NCI-H1092 treated with DMSO at 0.1 percent for 48 hours (cell line): ENCODE measurements around the gene CHST15.
"Not testable (repeated sequence)": the region's sequence is repeated elsewhere in the genome, so short reads cannot be mapped to it uniquely, and the experiment has no call there.

Source experiments
- DNase-seq: peaks from one replicate; lab custom pipeline; 2025; lab: John Stamatoyannopoulos, UW

Gene CHST15

DNA sequence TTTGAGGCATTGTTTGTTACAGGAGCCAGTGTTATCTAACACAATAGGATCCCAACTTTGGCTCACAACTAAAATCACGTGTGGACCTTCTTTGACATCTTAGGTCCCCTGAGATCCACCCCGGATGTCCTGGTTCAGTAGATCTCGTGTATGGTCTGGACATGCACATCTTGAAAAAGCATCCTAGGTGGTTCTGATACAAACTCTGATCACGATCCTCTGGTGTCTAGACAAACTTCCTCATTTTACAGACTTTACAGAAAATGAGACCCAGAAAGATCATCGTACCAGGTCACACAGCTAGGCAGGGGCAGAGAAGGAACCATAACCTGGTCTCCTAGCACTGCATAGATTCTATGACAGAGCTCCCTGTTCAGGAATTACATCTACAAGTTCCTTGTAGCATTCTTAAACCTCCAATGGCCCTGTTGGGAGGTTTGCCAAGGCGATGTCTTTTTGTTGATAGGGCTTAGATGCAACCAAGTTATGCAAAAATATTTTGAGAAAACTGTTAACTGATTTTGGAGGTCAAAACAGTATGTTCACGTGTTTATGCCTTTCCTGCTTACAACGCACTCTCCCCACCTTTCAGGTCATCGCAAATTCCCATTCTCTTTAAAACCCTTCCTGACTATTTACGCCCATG is 30.8 kb upstream of the CHST15 start:
- no peak for DNase-seq

DNA sequence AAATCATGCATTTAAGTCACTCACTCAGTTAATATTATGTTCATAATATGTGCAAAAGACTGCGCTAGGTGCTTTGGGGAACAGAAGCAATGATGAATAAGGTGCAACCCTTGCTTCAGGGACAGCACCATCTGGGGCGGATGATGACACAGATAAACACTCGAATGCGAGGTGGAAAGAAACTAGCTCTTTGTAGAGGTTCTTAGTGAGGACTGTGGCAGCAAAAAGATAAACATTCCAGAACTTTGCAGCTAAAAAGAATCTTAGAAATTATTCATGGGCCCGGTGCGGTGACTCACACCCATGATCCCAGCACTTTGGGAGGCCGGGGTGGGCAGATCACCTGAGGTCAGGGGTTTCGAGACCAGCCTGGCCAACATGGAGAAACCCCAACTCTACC is 29.8 kb upstream of the CHST15 start:
- no peak for DNase-seq

DNA sequence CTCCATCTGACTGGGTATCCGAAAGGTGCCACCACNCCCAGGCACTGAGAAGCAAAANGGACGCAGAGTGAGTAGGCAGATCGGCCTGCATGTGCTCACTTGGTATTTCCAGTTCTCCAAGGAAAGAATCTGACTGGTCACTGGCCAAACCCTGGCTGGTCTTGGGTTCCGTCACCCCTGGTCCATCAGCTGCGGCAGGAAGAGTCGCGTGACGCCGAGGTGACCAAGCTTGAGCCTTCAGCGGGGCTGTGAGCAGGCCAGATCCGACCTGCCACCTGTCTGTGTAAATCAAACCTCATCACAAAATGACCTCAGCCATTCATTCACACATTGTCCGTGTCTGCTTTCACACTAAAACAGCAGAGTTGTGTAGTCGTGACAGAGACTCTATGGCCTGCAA is 28.8 kb upstream of the CHST15 start:
- DNase-seq = no peak

DNA sequence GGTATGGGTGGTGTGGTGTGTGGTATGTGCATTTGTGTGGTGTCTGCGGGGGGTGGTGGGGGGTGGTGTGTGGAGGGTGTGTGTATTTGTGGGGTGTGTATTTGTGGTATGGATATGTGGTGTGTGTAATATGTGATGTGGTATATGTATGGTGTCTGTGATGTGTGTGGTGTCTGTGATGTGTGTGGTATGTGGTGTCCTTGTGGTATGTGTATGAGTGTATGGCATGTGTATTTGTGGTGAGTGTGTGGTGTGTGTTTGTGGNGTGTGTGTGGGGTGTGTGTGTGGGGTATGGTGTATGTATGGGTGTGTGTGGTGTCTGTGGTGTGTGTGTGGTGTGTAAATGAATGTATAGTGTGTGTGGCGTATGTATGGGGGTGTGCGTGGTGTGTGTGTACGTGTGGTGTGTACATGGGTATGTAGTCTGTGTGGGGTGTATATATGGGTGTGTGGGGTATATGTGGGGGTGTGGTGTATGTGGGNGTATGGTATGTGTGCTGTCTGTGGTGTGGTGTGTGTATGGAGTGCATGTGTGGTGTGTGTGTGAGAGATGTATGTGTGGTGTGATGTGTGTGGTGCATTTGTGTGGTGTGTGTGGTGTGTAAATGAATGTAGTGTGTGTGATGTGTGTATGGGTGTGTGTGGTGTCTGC is 27.1 kb upstream of the CHST15 start:
- no peak for DNase-seq

DNA sequence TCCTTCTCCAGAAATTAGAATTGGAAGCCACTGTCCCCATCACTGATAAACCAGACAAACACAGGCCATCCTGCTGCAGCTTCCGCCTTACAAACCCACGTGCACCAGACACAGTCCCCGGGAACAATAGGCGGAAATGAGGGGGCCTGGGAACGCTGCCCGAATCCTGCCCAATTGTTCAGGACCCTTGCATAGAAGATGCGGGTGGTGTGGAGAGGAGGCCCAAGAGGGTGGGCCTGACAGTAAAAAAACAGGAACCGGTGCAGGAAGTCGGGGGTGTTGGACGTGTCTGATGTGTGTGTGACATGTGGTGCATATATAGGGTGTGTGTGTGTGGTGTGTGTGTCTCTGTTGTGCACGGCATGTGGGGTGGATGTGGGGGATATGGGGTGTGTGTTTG is 26.5 kb upstream of the CHST15 start:
- DNase-seq = no peak

DNA sequence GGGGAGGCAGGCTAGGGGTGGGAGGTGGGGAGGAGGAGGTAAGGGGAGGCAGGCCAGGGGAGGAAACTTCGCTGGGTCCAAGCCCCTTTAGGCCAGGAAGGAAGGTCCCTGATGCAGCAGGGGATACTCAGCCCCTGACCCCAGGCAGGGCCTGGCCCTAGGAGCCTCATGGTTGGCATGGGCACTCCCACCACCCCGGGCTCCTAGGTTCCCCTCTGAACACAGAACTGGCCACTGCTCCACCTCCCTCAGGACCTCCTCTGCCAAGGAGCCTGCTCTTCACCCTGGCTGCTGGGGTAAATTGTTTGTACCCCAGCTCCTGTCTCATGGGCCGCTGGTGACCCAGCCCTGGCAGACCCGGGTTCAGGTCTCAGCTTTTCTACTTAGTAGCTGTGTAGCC is 25.8 kb upstream of the CHST15 start:
- DNase-seq = no peak

DNA sequence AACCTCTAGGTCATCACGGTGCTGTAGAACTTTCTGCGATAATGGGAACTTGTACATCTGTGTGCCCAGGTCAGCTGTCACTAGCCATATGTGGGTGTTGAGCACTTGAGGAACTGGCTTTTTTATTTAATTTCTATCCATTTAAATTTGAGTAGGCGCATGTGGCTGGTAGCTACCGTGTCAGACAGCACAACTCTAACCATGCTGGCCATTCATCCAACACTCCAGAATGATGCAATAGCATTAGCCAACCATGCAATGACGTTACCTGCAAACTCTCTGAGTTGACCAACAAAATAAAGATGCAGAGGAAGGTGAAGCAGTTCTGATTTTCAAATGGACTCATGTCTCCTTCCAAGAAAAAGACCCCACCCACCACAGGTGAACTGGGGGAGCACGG is 24.4 kb upstream of the CHST15 start:
- no peak for DNase-seq

DNA sequence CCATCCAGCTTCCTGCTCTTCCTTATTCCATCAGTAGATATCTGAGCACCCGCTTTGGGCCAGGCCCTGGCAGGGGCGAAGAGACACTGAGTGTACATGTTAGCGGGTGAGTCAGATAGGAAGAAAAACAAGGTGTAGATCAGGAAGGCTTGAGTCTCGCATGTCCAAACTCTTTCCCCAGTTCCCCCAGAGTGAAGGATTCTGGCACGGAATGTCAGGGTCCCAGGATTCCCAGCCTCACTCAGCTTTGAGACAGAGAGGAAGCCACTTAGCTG is 24.1 kb upstream of the CHST15 start:
- no peak for DNase-seq

DNA sequence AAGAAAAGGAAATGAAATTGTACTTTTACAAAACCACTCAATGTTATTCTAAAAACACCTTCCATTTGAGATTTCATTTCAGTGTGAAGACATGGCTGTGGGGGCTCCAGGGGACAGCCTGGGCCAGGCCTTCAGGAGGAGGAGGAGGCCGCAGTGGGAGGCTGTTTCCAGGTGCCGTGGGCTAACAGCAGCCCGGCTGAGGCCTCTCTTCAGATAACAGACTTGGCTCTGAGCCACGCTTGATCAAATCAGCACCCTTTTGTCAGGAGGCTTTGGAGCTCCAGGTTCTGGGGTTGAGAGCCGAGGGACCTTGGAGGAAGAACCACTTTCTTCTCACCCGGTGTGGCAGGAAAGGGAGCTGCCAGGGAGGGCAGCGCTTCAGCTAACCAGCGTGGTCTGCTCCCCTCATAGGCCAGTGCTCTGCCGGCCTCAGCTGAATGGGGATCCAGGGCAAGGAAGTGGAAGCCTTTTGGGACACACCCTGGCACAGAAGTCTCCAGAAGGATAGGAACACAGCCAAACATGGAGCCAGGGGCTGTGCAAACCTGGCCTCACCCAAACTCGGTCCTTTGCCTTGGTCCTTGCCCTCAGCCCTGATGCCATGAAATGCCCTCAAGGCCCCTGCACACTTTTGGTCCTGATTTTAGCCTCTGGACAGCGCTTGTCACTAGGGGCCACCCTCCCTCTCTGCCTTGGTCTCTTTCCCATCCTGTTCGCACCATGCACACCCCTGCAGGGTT is 23.5 kb upstream of the CHST15 start:
- DNase-seq = peak; percentile 3

DNA sequence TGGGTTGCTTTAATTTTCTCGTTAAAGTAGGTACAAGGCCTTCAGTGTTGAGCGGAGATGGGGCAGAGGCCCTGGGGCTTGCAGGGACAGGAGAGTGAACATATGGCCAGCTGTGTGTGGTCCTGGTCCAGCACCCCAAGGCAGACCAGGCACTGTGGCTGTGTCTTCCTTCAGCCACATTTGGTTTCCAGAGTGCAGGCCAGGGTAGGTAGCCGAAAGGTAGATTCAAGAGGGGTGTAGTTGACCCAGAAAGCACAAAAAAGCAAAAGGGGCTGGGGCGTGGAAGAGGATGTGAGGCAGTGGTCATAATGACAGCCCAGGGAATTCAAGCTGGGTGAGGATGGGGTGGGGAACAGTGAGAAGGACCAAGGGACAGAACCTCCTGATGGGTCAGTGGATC is 21.3 kb upstream of the CHST15 start:
- no peak for DNase-seq

DNA sequence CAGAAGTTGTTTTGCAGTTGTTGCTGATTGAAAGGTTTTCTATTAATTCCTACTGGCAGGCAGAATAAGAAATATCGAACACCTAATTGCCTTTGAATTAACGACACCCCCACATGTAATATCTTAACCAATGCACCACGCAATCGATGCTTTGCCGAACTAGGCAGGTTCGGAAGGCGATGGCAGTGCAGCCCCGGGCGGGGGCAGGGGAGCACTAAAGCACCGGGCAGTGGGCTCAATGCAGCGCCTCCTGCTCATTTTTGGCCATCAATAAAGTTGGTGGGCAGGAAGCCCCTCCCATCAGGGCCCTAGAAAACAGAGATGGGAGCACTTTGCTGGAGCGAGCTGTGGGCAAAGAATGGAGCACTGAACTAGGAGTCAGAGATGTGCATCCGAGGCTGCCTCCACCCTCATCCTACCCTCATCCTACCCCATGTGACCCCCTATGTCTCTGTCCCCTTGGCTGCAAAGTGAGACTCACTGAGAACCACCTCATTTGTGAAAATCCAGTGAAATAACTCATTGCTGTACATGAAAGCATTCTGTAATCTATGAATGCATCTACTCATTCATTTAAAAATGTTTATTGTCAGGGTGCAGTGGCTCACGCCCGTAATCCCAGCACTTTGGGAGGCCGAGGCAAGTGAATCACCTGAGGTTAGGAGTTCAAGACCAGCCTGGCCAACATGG is 19.6 kb upstream of the CHST15 start:
- DNase-seq = no peak

DNA sequence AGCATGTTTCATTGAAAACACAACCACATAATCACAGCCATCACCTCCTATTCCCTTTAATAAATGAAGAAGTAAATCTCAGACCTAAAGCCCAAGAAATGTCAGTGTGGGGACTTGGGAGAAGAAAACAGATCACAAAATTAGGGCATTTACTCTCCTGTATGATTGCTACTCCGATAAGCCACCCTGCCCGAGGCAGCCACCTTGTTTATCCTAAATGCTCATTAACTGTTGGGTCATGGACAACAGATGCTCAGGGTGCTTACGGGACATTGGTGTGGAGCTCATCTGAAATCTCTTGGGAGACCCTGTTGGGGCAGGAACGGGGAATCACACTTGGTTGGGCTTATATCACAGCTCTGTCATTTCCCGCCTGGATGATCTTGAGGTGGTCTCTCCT is 17.5 kb upstream of the CHST15 start:
- DNase-seq = no peak

DNA sequence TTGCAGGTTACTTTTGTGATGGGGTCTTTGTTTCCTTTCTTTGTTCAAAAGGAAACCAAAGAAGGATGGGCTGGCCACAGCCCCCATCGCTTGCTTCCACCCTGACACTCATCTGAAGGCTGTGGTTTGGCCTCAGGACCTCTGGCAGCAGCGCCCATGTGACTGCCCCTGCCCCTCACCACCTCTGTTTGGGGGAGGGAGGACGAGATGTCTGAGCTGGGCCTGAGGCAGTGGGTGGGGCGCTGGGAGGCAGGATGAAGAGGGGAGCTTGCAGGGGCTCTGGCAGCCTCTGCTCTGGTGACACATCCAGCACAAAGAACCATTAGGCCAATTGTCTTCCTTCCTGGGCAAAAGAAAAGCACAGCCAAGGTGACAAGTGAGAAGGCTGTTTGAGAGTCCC is 15.9 kb upstream of the CHST15 start:
- no peak for DNase-seq

DNA sequence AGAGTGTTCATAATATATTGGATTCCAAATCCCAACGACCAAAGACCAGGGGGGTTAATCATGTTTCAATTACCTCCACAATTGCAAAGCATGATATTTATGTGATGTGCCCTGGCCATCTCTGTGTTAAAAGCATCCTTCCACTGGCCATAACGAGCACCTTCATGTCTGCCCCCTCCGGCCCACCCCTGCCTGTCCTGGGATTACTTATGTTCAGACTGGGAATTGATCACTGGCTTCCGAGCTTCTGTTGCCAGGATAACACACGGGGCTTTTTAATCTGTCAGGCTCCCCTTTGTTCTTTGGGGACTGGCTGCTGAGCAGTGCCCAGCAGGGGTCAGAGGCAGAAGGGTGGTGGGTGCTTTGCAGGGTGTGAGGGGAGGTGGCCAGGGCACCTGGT is 13.7 kb upstream of the CHST15 start:
- DNase-seq = no peak

DNA sequence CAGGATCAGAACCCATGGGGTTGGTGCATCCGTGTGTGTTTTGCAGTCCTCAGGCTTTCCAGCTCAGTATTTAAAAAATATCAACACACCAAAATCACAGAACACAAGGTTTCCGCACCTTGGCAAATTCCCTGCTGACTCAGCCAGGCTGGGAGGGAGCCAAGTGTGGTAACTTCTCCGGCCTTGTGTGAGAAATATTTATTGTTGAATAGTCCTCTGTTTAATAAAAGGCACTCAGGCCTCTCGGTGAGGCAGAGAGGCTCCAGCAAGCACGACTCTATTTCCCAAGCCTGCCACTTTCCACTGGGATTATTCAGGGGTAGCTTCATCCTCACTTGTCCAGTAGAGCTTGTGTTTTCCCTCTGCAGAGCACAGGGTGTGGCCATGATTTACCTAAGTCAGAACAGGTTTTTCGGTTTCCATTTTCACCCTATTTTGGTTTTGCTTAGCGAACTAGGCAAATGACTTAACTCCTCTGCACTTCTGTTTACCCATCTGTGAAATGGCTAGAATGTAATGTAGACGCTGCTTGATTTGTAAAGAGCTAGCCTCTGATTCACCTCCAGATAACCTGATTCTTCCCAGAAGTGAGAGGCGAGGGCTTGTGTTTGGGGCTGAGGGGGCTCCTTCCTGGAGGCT is 13.0 kb upstream of the CHST15 start:
- DNase-seq = no peak

DNA sequence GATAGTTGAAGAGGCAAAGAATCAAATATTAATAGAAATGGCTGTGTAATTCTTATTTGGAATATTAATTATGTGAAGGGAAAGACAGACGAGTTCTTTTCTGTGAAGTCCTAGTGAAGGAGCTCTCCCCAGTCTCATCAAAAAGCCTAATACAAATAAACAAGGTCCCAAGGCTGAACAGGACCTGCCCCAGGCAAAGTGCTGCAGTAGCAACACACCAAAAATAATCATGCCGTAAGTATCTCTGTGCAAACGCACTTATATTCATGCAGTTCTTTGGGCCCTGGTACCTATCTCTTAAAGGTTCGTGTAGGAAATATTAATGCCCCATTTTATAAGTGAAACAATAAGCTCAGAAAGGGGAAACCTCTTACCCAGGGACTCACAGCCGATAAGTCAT is 12.2 kb upstream of the CHST15 start:
- DNase-seq = no peak

DNA sequence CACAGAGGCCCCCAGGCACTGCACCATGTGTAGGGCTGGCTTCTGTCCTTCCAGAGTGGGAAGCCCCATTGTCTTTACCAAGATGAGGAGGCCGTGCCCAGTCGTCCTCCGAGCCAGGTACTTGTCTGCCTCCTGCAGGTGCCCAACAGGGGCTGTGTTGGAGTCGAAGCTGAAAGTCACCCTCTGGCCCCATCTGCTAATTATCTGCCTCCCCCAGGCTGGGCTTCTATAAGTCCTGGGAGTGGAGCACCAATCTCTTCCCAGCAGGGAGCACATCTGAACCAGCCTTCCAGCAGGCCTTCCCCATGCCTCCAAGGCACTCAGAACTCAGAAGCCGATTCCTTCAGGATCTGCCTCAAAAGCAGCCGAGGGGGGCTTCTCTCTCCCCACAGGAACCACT is 11.6 kb upstream of the CHST15 start:
- DNase-seq = no peak

DNA sequence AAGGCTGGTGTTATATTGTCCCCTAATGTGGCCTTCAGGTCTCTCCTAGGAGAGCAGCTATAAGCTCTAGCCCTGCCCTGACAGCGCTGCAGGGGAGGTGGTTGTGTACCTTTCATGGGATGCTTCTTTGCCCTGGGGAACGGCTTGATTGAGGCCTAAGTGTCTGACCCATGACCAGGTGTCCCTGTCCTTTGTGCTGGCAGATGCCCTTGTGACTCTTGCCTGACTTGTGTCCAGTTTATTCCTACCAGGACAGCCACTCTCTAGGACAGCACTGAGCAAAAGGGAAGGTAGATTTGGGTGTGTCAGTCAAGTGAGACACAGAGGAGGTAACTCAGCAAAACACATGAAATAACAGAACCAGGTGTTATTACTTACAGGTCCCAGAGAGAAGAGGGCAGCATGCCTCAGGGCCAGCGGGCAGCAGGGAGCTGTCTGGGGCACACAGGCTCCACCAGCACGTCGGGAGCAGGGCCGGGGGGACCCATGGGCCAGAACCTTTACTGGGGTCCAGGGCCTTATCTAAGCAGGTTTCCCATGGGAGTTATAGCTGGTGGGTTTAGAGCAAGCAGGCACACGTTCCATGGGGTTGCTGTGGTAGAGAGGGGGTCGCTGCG is 10.7 kb upstream of the CHST15 start:
- DNase-seq = no peak

DNA sequence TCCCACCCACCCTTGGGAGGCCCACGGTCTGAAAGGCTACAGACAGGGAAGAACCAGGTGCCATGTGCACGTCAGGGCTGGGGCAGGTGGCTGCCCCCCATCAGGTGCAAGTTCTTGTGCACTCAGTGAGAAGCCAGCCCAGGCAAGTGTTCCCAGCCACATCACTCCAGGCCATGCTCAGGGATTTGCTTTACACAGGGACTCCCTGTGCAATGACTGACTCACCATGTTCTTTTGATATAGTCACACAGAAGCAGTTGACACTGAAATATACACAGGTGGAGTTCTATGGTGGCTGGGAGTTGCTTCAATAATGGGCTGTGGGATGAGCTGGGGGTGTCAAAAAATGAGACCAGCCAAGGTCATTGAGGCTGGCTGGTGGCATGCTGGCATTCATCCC is 8.0 kb upstream of the CHST15 start:
- no peak for DNase-seq

DNA sequence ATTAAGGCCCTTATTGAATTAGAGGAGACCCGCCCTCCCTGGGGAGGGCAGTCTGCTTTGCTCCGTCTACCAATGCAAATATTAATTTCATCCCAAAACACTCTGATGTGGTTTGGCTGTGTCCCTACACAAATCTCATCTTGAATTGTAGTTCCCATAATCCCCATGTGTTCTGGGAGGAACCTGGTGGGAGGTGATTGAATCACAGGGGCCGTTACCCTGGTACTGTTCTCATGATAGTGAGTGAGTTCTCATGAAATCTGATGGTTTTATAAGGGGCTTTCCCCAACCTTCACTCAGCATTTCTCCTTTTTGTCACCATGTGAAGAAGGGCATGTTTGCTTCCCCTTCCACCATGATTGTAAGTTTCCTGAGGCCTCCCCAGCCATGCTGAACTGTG is 7.3 kb upstream of the CHST15 start:
- not testable (repeated sequence) for DNase-seq

DNA sequence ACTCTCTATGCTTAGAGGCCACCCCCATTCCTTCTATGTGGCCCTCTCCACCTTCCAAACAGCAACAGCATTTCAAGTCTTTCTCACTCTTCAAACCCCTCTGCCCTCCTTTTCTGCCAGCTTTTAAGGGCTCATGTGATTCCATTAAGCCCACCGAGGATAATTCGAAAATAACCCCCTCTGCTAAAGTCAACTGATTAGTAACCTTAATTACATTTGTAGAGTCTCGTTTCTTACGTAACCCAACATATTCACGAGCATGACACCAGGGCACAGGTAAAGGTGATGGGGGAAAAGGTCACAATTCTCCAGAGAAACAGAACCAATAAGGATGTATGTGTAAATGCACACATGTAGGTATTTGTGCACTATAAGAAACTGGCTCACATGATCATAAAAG is 6.7 kb upstream of the CHST15 start:
- DNase-seq = no peak

DNA sequence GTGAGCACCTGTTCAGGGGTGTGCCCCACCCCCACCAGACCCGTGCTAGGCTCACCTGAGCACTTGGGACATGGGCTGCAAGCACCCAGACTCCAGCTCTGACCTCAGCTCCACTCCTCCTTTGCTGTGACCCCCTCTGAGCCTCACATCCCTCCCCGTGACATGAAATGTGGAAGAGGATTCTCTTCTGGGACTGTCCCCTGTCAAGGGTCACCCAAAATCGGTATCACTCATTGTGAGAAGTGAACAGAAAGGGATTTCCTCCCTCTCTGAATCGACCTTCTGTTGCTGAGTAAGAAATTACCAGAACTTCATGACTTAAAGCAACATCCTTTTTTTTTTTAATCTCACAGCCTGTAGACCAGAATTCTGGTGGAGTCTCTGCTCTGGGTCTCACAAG is 6.2 kb upstream of the CHST15 start:
- DNase-seq = no peak
